Measurements from ENCODE around the gene YKT6.

DNA sequence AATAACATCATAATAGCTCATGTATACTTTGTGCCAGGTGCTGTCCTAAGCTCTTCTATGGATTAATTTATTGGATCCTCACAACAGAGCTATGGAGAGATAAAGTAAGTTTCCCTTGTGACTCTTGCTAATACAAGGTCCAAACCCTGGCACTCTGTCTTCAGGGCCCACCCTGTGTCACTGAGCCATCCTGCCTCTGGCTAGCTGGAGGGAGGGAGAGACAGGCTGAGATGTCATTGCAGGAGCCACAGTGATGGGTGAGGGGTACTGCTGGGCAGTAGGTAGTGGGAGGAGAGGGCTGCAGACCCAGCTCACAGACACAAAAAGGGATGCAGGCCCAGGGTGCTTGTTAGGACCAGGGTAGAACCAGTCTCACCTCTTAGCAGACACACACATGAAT, 28.4 kb upstream of the YKT6 start:
- TF ChIP-seq EP300 (IDR thresholded peaks at IDR 0.05; ENCODE audit: borderline replicate concordance) = no peak
- TF ChIP-seq, protein P1, sequence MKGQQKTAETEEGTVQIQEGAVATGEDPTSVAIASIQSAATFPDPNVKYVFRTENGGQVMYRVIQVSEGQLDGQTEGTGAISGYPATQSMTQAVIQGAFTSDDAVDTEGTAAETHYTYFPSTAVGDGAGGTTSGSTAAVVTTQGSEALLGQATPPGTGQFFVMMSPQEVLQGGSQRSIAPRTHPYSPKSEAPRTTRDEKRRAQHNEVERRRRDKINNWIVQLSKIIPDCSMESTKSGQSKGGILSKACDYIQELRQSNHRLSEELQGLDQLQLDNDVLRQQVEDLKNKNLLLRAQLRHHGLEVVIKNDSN (IDR thresholded peaks at IDR 0.05) = no peak
- TF ChIP-seq CEBPB (IDR thresholded peaks at IDR 0.05) = no peak
- no peak for TF ChIP-seq CREB1 (IDR thresholded peaks at IDR 0.05; ENCODE audit: low read depth)
- TF ChIP-seq FOXM1 (IDR thresholded peaks at IDR 0.05; ENCODE audit: borderline replicate concordance, low read depth) = no peak
- no peak for TF ChIP-seq YY1 (IDR thresholded peaks at IDR 0.05; ENCODE audit: low read depth)
- no peak for TF ChIP-seq TCF12 (IDR thresholded peaks at IDR 0.05; ENCODE audit: low read depth)
- no peak for TF ChIP-seq RAD21 (IDR thresholded peaks at IDR 0.05; ENCODE audit: low read depth)
- TF ChIP-seq, protein P2, sequence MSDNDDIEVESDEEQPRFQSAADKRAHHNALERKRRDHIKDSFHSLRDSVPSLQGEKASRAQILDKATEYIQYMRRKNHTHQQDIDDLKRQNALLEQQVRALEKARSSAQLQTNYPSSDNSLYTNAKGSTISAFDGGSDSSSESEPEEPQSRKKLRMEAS (IDR thresholded peaks at IDR 0.05) = no peak
- TF ChIP-seq, protein P3, sequence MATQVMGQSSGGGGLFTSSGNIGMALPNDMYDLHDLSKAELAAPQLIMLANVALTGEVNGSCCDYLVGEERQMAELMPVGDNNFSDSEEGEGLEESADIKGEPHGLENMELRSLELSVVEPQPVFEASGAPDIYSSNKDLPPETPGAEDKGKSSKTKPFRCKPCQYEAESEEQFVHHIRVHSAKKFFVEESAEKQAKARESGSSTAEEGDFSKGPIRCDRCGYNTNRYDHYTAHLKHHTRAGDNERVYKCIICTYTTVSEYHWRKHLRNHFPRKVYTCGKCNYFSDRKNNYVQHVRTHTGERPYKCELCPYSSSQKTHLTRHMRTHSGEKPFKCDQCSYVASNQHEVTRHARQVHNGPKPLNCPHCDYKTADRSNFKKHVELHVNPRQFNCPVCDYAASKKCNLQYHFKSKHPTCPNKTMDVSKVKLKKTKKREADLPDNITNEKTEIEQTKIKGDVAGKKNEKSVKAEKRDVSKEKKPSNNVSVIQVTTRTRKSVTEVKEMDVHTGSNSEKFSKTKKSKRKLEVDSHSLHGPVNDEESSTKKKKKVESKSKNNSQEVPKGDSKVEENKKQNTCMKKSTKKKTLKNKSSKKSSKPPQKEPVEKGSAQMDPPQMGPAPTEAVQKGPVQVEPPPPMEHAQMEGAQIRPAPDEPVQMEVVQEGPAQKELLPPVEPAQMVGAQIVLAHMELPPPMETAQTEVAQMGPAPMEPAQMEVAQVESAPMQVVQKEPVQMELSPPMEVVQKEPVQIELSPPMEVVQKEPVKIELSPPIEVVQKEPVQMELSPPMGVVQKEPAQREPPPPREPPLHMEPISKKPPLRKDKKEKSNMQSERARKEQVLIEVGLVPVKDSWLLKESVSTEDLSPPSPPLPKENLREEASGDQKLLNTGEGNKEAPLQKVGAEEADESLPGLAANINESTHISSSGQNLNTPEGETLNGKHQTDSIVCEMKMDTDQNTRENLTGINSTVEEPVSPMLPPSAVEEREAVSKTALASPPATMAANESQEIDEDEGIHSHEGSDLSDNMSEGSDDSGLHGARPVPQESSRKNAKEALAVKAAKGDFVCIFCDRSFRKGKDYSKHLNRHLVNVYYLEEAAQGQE (IDR thresholded peaks at IDR 0.05; ENCODE audit: low read depth) = no peak
- TF ChIP-seq TAF1 (IDR thresholded peaks at IDR 0.05; ENCODE audit: low read depth) = no peak
- no peak for TF ChIP-seq EGR1 (IDR thresholded peaks at IDR 0.05)

Measured in Ishikawa (cell line).